ENCODE data around the gene TRRAP.

Gene TRRAP

DNA sequence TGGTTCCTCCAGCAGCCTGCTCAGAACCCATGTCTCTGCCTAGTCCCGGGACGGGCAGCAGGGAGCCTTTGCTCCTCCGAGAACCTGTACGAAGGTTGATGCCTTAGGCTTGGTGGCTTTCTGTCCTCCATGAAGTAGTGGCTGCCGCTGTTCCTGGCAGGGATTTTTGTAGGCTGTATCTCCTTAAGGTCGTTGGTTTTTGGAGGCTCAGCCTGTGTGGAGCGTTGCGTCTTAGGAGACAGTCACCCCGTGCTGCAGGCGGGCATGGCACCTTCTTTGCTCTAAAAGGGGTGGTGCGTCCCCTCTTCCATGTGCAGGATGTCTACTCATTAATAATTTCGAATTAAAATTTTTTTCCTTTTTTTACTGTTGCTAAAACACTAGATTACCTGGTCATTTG is 92.5 kb downstream of the TRRAP start:
- DNase-seq (ENCODE audit: low read depth in 1 of 2, low spot score in 1 of 2) = no peak
- no peak for TF ChIP-seq SPI1 (IDR thresholded peaks at IDR 0.05; ENCODE audit: borderline replicate concordance, low read depth)
- TF ChIP-seq GABPA (IDR thresholded peaks at IDR 0.05; ENCODE audit: low read depth) = no peak

DNA sequence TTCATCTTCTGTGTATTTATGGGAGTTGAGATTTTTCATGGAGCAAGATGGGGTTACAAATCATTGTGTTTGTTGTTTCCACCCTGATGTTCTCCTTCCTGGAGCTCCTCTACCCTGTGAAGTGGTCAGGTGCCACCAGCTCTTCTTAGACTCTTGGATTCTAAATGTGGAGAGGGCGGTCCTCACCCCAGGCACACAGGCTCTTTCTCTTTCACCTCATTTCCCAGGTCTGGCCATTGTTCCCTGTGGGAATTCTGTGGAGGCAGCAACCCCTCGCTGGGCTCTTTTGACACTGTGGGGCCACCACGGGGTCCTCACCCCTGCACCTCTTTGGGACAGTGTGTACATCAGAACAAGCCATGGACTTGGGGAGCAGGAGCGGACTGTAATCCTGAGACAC is 95.9 kb downstream of the TRRAP start:
- no peaks in the 10 kb centered on the region for H3K27me3 ChIP-seq (ENCODE audit: insufficient read depth, poor library complexity, severe bottlenecking)
- TF ChIP-seq GABPA (IDR thresholded peaks at IDR 0.05; ENCODE audit: low read depth) = no peak
- TF ChIP-seq POLR2AphosphoS5 (IDR thresholded peaks at IDR 0.05; ENCODE audit: low read depth) = no peak
- TF ChIP-seq, protein P1, sequence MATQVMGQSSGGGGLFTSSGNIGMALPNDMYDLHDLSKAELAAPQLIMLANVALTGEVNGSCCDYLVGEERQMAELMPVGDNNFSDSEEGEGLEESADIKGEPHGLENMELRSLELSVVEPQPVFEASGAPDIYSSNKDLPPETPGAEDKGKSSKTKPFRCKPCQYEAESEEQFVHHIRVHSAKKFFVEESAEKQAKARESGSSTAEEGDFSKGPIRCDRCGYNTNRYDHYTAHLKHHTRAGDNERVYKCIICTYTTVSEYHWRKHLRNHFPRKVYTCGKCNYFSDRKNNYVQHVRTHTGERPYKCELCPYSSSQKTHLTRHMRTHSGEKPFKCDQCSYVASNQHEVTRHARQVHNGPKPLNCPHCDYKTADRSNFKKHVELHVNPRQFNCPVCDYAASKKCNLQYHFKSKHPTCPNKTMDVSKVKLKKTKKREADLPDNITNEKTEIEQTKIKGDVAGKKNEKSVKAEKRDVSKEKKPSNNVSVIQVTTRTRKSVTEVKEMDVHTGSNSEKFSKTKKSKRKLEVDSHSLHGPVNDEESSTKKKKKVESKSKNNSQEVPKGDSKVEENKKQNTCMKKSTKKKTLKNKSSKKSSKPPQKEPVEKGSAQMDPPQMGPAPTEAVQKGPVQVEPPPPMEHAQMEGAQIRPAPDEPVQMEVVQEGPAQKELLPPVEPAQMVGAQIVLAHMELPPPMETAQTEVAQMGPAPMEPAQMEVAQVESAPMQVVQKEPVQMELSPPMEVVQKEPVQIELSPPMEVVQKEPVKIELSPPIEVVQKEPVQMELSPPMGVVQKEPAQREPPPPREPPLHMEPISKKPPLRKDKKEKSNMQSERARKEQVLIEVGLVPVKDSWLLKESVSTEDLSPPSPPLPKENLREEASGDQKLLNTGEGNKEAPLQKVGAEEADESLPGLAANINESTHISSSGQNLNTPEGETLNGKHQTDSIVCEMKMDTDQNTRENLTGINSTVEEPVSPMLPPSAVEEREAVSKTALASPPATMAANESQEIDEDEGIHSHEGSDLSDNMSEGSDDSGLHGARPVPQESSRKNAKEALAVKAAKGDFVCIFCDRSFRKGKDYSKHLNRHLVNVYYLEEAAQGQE (IDR thresholded peaks at IDR 0.05; ENCODE audit: insufficient replicate concordance, low read depth) = no peak
- TF ChIP-seq CTCF (IDR thresholded peaks at IDR 0.05; ENCODE audit: insufficient read depth, low read length) = no peak
- TF ChIP-seq SPI1 (IDR thresholded peaks at IDR 0.05; ENCODE audit: borderline replicate concordance, low read depth) = no peak
- no peak overlapping the region for H3K27ac ChIP-seq (replicated peaks)
- no peak overlapping the region for H3K4me3 ChIP-seq (replicated peaks; ENCODE audit: insufficient read depth, low read length)
- DNase-seq (ENCODE audit: low read depth in 1 of 2, low spot score in 1 of 2) = no peak

More for the DNA sequence above, 92.5 kb downstream of the TRRAP start:
- Histone ChIP-seq H3K4me3 (replicated peaks; ENCODE audit: insufficient read depth, low read length) (no peak overlapping the region), H3K27ac (replicated peaks) (no peak overlapping the region), H3K27me3 (ENCODE audit: insufficient read depth, poor library complexity, severe bottlenecking) (no peaks in the 10 kb centered on the region)

DNA sequence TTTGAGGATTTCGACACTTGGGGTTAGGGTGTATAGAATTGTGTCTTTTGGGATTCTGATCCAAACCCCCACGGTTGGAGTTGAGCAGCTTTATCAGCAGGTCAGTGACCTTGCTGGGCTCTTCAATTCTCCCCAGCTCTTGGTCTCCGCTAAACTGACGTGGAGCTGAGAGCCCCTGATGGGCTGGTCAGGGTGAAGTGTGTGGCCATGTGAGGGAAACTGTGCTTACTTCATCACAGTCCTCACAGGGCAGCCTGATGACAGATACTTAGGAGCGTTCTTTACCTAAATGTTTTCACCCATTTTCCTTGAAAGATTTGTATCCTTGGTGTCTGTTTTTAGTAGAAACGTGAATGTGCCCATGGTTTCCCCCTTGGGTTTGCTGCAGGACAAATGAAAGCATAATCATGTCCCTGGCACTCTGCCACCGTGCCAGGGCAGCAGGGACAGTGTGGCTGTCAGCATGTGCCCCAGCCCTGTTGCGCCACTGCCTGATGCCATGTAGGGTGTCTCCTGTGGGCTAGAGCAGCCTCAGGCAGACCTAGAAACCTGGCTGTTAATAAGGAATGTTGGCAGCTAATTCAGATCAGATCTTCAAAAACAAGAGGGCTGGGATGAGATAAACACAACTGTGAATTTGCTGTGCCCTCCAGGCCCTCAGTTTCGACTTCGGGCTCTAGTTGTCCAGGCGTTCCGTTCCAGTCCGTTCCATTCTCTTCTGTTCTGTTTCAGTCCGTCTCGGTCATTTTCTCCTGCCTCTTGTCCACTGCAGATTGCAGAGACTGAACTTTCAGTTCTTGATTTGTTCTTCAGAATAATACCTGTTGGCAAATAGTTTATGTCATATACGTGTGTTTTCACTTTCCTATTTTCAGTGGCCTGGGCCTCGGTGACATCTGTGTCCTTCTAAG is 96.8 kb downstream of the TRRAP start:
- no peak for TF ChIP-seq POLR2AphosphoS5 (IDR thresholded peaks at IDR 0.05; ENCODE audit: low read depth)
- no peak for TF ChIP-seq GABPA (IDR thresholded peaks at IDR 0.05; ENCODE audit: low read depth)
- no peak for TF ChIP-seq SPI1 (IDR thresholded peaks at IDR 0.05; ENCODE audit: borderline replicate concordance, low read depth)
- no peak for TF ChIP-seq CTCF (IDR thresholded peaks at IDR 0.05; ENCODE audit: insufficient read depth, low read length)
- TF ChIP-seq, protein P1 (IDR thresholded peaks at IDR 0.05; ENCODE audit: insufficient replicate concordance, low read depth) = no peak

GRCh38 chr7:98976396-98977185 is 98.3 kb downstream of the TRRAP start:
- Histone ChIP-seq H3K27me3 (ENCODE audit: insufficient read depth, poor library complexity, severe bottlenecking) (no peaks in the 10 kb centered on the region), H3K27ac (replicated peaks) (no peak overlapping the region), H3K4me3 (replicated peaks; ENCODE audit: insufficient read depth, low read length) (no peak overlapping the region)
- DNase-seq (ENCODE audit: low read depth in 1 of 2, low spot score in 1 of 2) = no peak
- TF ChIP-seq GABPA (IDR thresholded peaks at IDR 0.05; ENCODE audit: low read depth) (no peak), POLR2AphosphoS5 (IDR thresholded peaks at IDR 0.05; ENCODE audit: low read depth) (no peak), CTCF (IDR thresholded peaks at IDR 0.05; ENCODE audit: insufficient read depth, low read length) (no peak), SPI1 (IDR thresholded peaks at IDR 0.05; ENCODE audit: borderline replicate concordance, low read depth) (no peak)
- TF ChIP-seq, protein P1 (IDR thresholded peaks at IDR 0.05; ENCODE audit: insufficient replicate concordance, low read depth) = no peak

More for the DNA sequence above, 96.8 kb downstream of the TRRAP start:
- H3K27me3 ChIP-seq (ENCODE audit: insufficient read depth, poor library complexity, severe bottlenecking) = no peaks in the 10 kb centered on the region
- H3K27ac ChIP-seq (replicated peaks) = no peak overlapping the region
- DNase-seq (ENCODE audit: low read depth in 1 of 2, low spot score in 1 of 2) = no peak
- H3K4me3 ChIP-seq (replicated peaks; ENCODE audit: insufficient read depth, low read length) = no peak overlapping the region
